ENCODE data around the gene PLEKHG7. TPM values are rescaled to one million over a fixed set of nuclear protein-coding genes. Genes with fewer than 3 reads are reported as not detected.

The PLEKHG7 gene
- total and polyA plus RNA-seq, 2 experiments from 2014 or later = not detected

DNA sequence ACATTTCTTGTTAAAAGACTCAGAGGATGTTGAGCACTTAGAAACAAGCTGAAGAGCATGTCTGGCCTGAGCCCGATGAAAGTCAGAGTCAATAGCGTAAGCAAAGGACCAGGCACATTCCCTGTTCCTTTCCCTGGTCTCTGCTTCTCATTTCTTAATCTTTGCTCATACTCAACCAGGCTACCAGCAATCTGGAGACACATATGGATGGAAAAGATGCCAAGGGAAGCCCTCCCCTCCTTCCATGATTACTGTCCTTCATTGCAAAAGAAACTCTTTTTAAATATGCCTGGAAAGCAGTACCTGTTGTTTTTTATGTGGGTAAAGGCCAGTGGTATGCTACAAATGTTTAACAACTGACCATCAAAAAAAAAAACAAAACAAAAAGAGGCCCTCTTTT is 44.2 kb upstream of the PLEKHG7 start (continued):
- TF ChIP-seq ZNF462 (CRISPR knock-in tag; IDR thresholded peaks at IDR 0.05) (no peak), JUNB (IDR thresholded peaks at IDR 0.05; ENCODE audit: unreplicated experiment) (no peak)

DNA sequence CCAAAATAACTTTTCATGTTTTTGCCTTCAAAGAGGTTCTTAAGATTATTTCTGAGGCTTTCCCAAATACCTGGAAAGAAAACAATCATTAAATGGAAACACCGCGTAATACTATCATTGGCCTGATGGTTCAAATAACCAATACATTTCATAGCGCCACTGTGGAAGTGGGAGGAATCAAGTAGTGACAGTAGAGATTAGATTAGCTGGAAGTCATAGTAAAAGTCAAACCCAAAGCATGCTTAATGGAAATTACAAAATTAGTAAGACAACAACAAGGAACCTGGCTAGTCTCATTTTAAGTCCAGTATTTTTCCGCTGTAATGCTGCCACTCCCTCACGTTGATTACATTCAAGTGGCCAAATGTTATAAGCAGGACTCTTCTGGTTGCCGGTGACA is 41.5 kb upstream of the PLEKHG7 start:
- DNase-seq (ENCODE audit: low spot score) = no peak
- H3K9me2 ChIP-seq (ENCODE audit: insufficient read depth) = peaks cover 3% of the 10 kb centered on the region; the same call in 1 of the 2 replicates
- H3K4me3 ChIP-seq = no peak overlapping the region
- no peaks in the 10 kb centered on the region for H3K27me3 ChIP-seq (ENCODE audit: insufficient read depth)
- H3K27ac Mint-ChIP-seq = no peak overlapping the region
- H3K4me1 Mint-ChIP-seq = no peaks in the 10 kb centered on the region; the same call in 2 of the 3 replicates
- no peaks in the 10 kb centered on the region for H3K27me3 Mint-ChIP-seq (ENCODE audit: insufficient read depth, low read depth, poor library complexity)
- no peak for TF ChIP-seq ZNF114 (CRISPR knock-in tag; IDR thresholded peaks at IDR 0.05)
- no peak for TF ChIP-seq EZH2 (IDR thresholded peaks at IDR 0.05; ENCODE audit: low read depth, unreplicated experiment)
- no peak for TF ChIP-seq CTCF (conservative IDR thresholded peaks at IDR 0.05; ENCODE audit: low read depth in 2 of 2)
- TF ChIP-seq EZH2phosphoT487 (IDR thresholded peaks at IDR 0.05; ENCODE audit: unreplicated experiment) = no peak
- no peak for TF ChIP-seq REST (IDR thresholded peaks at IDR 0.05; ENCODE audit: unreplicated experiment)
- TF ChIP-seq CREB1 (CRISPR knock-in tag; IDR thresholded peaks at IDR 0.05; ENCODE audit: low read depth) = no peak
- no peak for TF ChIP-seq JUNB (IDR thresholded peaks at IDR 0.05; ENCODE audit: unreplicated experiment)
- no peak overlapping the region for H3K4me2 ChIP-seq
- no peaks in the 10 kb centered on the region for H3K4me1 ChIP-seq (ENCODE audit: insufficient read depth)
- H3K79me2 ChIP-seq (replicated peaks; ENCODE audit: insufficient read depth) = no peaks in the 10 kb centered on the region
- H3F3A ChIP-seq (replicated peaks; ENCODE audit: low read depth) = no peaks in the 10 kb centered on the region
- H3K36me3 ChIP-seq (ENCODE audit: insufficient read depth) = no peaks in the 10 kb centered on the region
- ATAC-seq = no peak
- no peak overlapping the region for H3K27ac ChIP-seq (ENCODE audit: low read depth)
- no peaks in the 10 kb centered on the region for H3K36me3 Mint-ChIP-seq (ENCODE audit: low read depth)
- H3K4me3 Mint-ChIP-seq = no peak overlapping the region
- no peak overlapping the region for H2AFZ ChIP-seq
- no peaks in the 10 kb centered on the region for H4K20me1 ChIP-seq (replicated peaks; ENCODE audit: insufficient read depth)
- H3K9me3 Mint-ChIP-seq = no peaks in the 10 kb centered on the region
